ENCODE results near the gene KIF5C. TPM values are rescaled to one million over a fixed set of nuclear protein-coding genes. Genes with fewer than 3 reads are reported as not detected.
A peak's percentile ranks its signal among the peaks of the same experiment; 100 is the strongest.

KIF5C gene
- total RNA-seq, 1 experiment from 2014 or later: 5.4 TPM

DNA sequence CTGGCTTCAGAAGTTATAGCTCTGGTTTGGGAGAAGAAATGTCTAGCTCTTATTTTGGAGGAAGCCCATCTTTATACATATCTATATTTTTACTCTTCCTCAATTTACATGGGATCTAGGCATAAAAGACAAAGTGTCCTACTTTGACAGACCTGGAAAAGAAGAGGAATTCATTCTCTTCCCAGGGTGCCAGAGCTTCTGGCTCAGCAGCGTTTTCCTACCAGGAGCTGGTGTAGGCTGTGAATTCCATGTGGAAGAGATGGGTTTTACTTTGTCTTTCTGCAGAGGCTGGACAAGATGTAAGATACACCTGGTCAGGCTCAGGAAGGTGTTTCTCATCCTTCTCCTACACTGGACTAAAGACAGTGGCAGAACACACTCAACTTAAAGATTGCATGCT lies 113.3 kb downstream of the KIF5C start:
- no peak for DNase-seq (ENCODE audit: low read depth)

DNA sequence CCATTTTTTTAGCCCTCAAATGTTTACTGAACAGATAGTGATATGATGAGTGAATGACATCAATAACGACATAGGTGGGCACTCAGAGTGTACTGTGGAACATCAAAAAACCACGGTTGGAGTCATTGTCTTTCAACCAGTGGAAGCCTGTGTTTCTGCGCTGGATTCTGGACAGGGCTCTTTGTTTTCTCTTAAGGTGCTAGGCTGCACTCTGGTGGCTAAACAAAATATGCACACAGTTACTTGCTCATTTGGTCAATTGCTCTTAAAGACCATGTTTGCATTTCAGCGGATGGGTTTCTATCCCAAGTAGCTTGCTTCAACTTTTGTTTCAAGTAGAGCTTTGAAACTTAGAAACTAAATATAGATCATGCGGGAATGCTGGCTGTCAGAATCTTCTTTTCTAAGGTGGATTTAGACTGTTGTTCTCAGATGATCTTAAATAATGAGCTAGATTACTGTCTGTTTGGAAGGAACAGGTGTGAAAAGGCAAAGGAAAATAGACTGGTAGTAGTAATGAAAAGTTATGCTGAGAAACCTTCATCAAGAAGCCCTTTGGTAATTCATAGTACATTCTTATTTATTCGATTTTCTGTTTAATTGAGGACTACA lies 115.0 kb downstream of the KIF5C start:
- peak; percentile 69 for DNase-seq (ENCODE audit: low read depth)

DNA sequence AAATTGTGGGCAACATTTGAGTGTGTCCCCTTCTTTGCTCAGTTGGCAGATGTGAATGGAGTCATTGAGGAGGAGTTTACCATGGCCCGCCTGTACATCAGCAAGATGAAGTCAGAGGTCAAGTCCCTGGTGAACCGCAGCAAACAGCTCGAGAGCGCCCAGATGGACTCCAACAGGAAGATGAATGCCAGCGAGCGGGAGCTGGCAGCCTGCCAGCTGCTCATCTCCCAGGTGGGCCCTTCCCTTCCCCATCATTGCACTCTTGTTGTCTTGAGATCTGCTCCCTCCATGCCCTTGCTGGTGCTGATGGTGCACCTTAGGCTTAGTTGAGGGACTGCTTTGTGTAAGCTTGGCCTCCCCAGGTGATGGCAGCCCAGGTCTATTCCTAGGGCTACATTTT lies 115.9 kb downstream of the KIF5C start:
- DNase-seq (ENCODE audit: low read depth): no peak

DNA sequence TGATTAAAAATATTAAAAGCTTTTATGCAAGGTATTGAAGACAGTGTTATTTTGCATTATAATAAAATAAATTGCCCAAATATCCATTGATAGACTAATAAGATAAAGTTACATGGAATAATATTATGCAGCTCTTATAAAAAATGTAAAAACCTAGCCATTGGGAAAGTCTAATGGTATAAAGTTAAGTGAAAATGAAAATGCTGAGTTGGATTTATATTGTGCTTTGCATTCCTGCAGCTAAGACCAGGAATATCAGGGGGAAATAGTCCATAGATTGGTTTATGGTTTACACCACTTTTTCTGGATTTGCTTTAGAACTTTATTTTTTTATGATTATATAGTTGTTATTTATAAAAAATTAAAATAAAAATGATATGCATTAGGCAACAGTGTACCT lies 117.4 kb downstream of the KIF5C start:
- no peak for DNase-seq (ENCODE audit: low read depth)

DNA sequence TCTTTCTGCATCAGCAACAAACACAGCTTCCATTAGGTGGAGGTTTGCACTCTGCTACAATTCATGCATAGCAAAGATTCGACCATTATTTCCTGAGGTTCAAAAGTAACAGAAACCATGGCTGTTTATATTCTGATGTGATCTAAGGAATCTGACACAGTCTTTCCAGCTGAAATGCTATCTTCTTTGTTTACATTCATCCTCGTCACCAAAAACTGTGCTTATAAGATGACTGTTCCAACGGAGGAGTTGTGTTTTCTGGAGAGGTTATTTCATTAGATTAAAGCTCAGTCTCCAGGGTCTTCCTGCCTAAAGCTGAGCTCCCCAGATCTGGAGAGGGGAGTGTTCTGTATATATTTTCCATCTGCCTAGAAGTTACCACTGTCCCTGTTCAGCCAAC lies 118.3 kb downstream of the KIF5C start:
- no peak for DNase-seq (ENCODE audit: low read depth)

DNA sequence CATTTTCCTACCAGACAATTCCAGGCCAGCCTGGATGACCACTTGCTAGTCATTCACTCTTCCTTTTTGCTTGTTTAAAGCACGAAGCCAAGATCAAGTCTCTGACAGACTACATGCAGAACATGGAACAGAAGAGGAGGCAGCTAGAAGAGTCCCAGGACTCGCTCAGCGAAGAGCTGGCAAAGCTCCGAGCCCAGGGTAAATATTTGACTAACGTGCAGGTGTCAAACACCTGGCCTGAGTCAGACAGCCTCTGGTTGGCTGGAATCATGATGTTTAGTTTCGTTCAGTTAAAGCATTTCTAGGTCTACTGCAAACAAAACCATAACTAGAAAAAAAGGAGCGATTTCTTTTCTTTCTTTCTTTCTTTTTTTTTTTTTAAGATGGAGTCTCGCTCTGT lies 119.3 kb downstream of the KIF5C start:
- no peak for DNase-seq (ENCODE audit: low read depth)

DNA sequence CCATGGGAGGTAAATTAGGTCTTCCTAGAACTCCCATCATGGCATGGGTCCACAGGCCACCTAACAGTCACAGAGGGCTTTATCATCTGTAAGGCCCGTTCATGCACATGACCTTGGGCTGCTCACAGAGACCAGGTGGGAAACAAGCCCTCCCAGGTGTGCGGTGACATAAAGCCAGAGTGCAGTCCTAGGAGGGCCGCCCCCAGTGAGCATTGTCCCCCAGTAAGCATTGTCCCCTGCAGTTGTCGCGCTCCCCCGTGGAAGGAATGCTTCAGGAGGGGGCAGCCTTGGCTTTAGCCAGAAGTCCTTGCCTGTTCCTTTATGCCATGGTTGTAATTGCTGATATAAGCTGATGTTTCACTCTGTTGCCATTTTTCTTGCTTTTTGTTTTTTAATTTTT lies 121.8 kb downstream of the KIF5C start:
- DNase-seq (ENCODE audit: low read depth): no peak

DNA sequence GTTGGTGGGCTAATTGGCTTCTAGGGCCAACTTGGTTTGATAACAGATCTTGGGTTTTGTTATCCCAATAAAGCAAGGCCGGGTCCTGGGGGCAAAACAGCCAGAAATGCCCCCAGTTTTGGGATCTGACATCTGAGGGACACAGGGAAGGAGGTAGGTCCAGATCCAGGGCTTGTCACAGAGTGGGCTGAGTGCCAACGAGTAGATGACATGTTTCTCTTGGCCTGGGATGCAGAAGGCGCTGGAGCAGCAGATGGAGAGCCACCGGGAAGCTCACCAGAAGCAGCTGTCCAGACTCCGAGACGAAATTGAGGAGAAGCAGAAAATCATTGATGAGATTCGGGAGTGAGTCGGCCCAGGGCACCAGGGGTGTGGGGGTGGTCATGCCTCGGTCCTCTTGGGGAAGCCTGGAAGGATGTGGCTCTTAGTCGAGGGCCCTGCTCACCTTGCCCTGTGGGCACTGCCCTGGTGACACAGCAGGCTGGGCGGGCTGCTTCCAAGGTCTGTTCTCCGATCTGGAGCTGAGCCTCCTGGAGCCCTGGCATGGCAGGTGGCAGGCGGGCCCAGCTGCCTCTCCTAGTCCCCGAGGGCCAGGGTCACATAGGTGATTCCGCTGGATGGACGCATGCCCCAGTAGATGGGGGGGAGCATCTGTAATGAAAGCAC lies 123.3 kb downstream of the KIF5C start:
- no peak for DNase-seq (ENCODE audit: low read depth)

DNA sequence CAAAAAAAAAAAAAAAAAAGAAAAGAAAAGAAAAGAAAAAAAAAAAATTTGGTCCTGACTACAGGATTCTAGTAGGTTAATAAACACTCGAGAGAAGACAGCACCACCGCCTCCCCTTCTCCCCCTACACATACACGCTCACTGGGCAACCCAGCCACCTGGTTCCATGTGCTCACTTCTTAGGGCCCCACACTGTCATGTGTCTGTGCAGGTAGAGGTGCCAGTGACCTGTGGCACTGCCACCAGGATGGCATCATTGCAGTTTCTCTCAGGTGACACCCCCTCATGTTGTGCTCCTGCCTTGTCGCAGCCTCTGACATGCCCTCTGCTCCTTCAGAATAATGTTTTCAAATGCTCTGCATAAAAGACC lies 123.8 kb downstream of the KIF5C start:
- no peak for DNase-seq (ENCODE audit: low read depth)

DNA sequence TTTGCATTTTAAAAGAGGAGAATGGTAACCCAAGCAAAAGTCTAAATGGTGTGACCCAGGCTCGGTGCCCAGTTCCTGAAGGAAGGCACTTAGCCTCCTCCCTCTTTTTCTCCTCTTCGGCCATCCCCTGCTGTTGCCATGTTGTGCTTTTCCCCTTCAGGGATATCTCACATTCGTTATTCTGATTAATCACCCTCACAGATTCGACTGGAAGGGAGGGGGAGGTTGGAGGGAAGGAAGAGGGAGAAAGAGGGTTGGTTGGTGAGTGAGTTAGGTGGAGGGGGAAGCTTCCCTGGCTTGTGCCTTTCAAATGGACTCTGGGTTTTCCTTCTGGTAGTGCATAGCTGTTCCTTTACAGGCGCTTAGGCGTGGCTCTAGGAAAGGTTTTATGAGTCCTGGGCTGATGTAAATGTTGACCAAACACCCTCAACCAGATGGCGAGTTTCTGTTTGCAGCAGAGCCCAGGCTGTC lies 124.5 kb downstream of the KIF5C start:
- DNase-seq (ENCODE audit: low read depth): no peak

DNA sequence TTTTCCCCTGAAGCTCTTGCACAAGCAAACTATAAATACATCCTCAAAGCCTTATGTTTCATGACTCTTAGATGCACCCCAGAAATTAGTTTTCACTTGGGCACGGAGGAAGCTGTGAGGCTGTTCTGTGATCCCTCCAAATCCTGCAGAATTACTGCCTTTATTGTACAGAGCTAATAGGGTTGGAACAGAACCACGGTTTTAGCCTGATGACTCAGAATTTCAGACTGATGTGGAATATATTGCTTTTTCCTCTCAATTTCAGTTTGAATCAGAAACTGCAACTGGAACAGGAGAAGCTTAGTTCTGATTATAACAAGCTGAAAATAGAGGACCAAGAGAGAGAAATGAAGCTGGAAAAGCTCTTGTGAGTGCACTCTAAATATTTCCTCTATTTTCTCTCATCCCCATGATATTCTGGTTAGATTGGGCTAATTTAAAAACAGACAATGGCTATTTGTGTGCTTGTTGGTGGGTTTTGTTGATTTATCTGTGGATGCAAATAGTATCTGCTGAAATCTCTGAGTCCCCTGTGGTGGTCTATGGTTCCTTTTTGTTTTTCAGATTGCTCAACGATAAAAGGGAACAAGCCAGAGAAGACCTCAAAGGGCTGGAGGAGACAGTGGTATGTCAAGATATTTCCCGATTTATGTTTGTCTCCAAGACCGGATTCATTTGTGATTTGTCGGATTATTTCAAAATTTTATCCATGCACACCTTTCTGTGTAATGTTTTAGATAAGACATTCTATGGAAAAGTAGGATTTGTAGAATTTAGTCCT lies 125.3 kb downstream of the KIF5C start:
- no peak for DNase-seq (ENCODE audit: low read depth)

DNA sequence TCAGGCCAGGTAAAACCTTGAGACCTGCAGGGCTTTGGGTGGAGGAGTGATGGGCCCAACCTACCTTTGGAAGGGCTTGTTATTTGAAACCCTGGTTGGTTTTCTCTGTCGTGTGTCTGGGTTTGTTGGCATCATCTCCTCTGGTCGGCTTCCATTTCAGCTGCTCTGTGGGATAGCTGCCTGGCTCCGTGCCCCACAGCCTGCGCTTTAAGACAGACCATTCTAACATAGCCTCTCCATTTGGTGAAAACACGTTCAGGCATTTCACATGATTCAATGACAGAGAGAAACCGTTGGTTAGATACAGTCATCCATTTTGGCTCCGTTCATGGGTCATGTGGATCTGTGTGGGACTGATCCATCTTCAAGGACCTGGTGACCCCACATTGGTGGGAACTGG lies 126.5 kb downstream of the KIF5C start:
- DNase-seq (ENCODE audit: low read depth): no peak

DNA sequence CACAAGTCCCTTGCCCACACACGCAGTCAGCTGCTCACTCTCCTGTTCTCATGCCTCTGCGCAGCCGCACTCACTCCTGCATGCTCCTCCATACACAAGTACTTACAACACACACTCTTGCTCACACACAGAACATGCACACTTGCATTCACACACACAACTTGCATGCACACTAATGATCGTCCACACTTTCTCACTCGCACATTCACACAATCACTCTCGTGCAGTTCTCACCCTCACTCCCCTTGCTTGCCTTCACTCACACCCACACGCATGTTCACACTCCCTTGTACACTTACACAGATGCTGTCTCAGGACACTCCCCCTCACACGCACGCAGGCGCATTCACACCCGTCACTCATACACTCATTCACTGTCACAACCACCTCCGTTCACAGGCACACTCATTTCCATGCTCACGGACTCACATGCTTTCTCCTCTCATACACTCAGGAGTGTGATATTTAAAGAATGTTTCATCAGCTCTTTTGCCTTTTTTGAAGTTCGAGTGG lies 127.4 kb downstream of the KIF5C start:
- no peak for DNase-seq (ENCODE audit: low read depth)

DNA sequence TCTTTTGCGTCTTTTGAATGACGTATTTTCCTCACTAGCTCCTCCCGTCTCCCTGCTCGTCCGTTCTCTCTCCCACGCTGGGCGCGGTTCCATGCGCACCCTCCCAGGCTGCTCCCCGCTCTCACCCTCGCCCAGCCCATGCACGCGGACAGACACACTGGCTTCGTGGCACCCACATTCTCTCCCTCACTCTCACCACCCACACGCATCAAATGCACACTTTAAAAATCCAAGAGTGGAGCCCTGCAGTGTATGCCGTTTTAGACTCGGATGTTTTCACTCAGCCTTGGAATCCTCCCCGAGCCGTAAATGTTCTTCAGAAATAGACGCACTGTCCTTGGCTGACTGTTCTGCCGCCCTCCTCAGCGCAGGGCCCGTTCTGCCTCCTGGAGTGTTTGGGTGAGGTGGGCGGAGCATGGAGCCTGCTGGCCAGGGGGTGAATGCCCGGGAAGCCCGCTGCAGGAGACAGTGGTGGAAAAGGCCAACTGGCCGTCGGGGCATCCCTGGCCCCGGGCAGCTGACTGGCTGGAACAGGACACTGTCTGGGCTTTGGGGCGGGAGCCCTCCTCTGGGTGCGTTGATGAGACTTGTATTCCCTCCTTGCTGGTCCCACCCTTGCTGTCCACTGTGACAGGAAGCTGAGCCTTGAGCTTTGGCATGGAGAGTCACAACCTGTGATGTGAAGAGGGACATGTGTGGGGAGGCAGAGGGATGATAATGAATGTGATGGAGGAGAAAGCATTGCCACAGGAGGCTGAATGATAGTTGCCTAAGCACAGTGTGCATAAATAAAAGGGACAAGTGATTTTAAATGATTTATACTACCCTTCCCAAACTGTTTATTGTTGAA lies 128.1 kb downstream of the KIF5C start:
- DNase-seq (ENCODE audit: low read depth): no peak

DNA sequence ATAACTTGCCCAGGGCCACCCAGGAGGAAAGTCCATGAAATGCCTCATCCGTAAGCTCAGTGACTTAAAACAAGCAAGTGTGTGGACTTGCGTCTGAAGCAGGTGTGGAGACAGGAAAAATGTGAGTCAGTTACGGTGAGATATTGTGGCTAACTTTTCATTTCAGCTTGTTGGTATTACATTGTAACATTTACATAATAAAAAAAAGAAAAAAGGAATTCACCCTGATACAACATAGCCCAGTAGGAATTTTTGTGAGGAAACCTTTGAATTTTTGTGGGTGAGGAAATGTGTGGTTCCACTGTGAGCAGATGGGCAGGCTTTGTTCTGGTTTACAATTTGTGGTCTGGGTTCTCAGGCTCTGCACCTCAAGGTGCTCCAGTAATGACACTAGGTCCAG lies 129.8 kb downstream of the KIF5C start:
- DNase-seq (ENCODE audit: low read depth): peak; percentile 57

DNA sequence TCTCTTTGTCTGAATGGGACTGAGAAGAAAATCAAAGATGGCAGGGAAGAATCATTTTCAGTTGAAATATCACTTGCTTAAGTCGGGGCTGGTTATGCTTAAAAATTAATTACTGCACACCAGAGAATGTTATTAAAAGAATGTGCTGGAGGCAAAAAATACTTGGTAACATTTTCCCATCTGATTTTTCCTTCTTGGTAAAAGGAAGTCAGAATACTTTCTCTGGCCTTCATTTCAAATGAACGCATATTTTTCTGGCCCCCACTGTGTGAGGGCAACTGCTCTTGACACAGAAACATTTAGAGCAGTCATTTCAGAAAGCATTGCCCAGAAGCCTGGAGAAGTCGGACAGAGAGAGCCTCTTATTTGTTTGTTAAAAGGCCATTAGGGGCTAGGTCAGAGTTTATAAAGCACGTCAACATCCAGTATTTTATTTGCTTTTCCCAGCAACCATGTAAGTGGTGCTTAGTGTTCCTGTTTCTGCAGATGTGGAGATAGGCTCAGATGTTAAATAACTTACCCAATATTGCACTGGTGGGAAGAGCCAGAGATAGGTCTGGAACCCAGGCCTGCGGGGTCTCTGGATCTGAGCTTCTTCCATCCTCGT lies 130.5 kb downstream of the KIF5C start:
- DNase-seq (ENCODE audit: low read depth): no peak

DNA sequence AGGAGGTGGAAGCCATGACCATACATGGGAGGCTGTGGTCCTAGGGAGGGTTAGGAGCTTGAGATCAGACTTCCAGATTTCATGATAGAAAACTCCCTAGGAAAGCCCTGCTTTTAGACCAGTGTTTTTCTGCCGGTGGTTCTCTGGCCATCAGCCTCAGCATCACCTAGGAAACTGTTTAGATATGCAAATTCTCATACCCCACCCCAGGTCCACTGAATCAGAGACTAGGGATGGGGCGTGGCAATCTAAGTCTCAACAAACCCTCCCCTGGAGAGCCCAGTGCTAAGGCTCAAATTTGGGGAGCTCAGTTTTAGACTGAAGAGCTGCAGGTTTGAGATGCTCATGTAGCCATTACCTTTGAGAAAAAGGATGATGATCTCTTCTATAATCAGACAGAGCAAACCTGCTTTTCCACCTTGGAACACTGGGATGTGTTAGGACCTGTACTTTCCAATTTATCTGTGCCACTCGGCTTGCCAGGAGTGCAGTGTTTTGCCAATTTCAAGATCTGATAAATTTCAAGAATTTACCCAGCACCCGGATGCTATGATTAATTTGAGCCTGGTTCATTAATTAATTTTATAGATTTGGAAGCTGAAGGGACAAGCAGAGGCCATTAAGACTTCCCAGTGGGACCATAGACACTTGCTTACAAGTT lies 132.0 kb downstream of the KIF5C start:
- no peak for DNase-seq (ENCODE audit: low read depth)

DNA sequence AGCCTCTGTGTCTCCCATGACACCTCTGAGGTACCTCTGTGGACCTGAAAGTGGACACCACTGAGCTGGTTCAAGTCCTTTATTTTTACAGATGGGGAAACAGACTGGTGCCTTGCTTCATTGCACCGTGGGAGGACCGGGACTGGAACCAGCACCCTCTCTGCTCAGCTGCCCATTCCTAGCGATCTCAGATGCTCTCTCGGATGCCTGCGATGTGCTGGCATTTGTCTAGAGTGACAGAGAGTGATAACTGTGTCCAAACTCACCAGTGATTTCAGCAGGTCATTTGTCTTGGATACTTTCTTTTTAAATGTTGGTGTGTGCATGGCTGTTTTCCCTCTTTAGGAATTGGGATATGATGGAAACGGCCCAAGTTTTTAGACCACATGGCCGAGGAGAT lies 133.4 kb downstream of the KIF5C start:
- no peak for DNase-seq (ENCODE audit: low read depth)

DNA sequence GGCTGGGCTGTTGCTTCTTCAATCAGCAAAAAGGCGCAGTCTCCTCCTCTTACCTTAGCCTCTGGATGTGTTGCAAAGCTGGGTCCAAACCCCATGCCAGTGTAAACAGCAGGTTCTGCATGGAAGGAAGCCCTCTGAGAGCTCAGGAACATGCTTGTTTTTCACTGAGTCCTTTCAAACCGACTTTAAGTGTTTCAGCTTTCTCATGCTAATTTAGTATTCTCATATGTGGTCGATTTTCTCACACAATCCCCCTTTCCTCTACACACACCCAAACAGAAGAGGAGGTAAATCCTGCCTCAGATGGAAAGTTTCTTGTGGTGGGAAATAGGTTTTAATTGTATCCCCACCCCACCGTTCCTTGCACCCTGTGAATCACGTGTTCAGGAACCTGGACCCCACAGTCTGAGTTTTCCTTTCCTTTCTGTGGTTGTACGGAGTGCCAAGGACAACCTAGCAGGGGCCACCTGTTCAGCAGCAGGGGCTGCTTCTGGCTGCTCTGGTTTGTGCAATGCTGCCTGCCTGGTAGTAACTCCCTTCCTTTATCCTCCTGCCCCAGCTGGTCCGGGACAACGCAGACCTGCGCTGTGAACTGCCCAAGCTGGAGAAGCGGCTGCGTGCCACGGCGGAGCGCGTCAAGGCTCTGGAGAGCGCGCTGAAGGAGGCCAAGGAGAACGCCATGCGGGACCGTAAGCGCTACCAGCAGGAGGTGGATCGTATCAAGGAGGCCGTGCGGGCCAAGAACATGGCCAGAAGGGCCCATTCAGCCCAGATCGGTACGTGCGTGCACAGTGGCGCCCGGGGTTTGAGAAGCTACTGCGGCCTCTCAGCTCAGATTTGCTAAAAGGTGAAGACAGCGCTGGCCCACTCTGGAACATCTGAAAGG lies 134.8 kb downstream of the KIF5C start:
- DNase-seq (ENCODE audit: low read depth): no peak

DNA sequence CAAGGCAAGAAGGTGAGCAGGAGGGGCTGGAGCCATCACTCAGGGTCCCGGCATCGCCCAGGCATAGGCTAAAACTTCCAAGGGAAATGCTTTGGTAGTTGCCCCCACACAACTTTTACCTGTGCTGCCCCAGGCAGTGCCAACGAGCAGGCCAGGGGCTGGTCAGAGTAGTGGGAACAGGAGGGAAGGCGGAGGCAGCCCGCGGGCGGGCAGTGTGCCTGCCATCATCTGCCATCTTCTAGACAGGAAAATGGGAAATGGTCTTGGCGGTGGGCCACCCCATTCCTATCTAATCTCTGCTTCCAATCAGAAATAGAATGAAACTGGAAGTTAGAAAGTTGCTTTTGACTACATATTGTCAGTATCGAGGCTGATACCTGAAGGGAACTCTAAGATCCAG lies 137.5 kb downstream of the KIF5C start:
- DNase-seq (ENCODE audit: low read depth): no peak

Measured in HT1080 (cell line).